GM12891 (cell line): ENCODE results near the gene TMEM14B.
A peak's percentile ranks its signal among the peaks of the same experiment; 100 is the strongest.

Experiments used
- DNase-seq: peaks from one replicate; pipeline ENCODE4 v3.0.0; 2011; ENCODE audit warnings: low spot score; ENCODE audit not compliant: insufficient read length
- FAIRE-seq: peaks from 2 replicates; lab custom pipeline; 2011; peaks lifted over from hg19 to GRCh38; lab: Jason Lieb, UNC
- PAX5 ChIP-seq: IDR thresholded peaks from 2 replicates; pipeline ENCODE4 v1.6.1; 2011; ENCODE audit warnings: low read length, moderate library complexity, mild to moderate bottlenecking; ENCODE audit not compliant: insufficient read depth, severe bottlenecking
- POLR2A ChIP-seq: IDR thresholded peaks from 2 replicates; pipeline ENCODE4 v1.6.1; 2011; ENCODE audit warnings: low read depth, low read length, control low read depth
- POLR2AphosphoS5 ChIP-seq: IDR thresholded peaks from 2 replicates; pipeline ENCODE4 v1.6.1; 2011; ENCODE audit warnings: low read depth, low read length, control low read depth
- POU2F2 ChIP-seq: IDR thresholded peaks from 2 replicates; pipeline ENCODE4 v1.6.1; 2011; ENCODE audit warnings: low read depth, mild to moderate bottlenecking, control low read depth, low read length, moderate library complexity
- SPI1 ChIP-seq: IDR thresholded peaks from 2 replicates; pipeline ENCODE4 v1.6.1; 2011; ENCODE audit warnings: low read depth, low read length, control low read depth
- TAF1 ChIP-seq: IDR thresholded peaks from 2 replicates; pipeline ENCODE4 v1.6.1; 2011; ENCODE audit warnings: low read depth, low read length, control low read depth

Gene TMEM14B

GRCh38 chr6:10769419-10769818 lies 21.8 kb downstream of the TMEM14B start:
- TF ChIP-seq SPI1 (no peak), POLR2A (no peak), TAF1 (no peak)

GRCh38 chr6:10771371-10771894 lies 23.8 kb downstream of the TMEM14B start:
- FAIRE-seq (peak; percentile 13), DNase-seq (no peak)
- no peak for TF ChIP-seq SPI1
- no peak for TF ChIP-seq POLR2AphosphoS5
- TF ChIP-seq POU2F2 = no peak
- no peak for TF ChIP-seq PAX5
- no peak for TF ChIP-seq POLR2A
- TF ChIP-seq TAF1 = no peak

More at GRCh38 chr6:10769419-10769818, 21.8 kb downstream of the TMEM14B start:
- no peak for FAIRE-seq
- DNase-seq = no peak

DNA sequence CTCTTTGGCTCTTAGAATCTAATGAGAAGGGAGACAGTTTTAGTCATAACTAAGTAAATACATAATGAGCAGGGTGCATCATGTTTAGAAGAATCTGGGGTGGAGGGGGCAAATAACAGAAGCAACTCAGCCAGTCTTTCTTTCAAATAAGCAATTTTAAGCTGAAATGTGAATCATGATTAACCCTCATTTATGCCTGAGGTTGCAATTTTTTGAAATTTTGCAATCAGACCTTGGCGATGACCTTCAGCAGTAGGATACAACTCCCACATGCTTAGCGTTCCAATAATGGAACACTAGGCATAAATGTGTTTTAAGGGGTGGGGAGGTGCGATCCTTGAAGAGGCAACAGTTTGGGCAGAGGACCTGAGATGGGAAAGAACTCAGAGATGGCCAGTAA lies 30.6 kb downstream of the TMEM14B start:
- FAIRE-seq = no peak
- no peak for TF ChIP-seq TAF1
- no peak for TF ChIP-seq SPI1
- no peak for TF ChIP-seq POU2F2
- TF ChIP-seq POLR2A = no peak
- TF ChIP-seq PAX5 = no peak
- no peak for DNase-seq

DNA sequence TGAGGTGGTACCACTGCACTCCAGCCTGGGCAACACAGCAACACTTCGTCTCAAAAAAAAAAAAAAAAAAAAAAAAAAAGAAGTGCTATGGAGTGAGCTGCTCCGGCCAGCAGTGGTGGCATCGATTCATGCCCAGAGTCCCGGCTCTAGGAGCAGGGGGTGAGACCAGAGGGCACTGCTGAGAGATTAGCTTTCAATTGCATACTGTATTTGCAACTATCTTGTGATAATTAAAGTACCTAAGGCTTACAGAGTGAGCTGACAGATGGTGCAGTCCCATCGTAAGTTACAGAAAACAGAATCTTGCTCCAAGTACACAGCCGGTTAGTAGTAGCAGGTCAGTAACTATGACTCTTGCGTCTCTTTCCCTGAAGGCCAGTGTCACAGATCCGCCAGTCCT lies 31.5 kb downstream of the TMEM14B start:
- TF ChIP-seq POLR2AphosphoS5 (no peak), TAF1 (no peak), POU2F2 (no peak), SPI1 (no peak), PAX5 (no peak), POLR2A (no peak)

DNA sequence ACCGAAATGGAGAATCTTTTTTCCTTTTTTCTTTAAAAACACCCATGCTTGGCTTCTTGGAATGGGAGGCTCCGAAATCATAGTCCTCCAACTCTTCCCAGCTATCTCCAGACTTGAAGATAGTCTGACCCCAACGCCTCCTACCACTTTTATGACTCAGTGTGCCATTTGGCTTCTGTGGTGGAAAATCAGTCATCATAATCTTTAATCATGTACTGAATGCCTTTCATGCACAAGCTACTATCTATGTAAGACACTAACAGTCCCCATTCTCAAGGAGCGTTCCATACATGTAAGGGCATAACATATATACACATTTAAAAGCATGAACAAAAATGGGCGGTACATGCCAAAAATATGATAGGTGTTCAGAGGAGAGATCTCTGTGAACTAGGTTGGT lies 44.1 kb downstream of the TMEM14B start:
- DNase-seq = no peak
- TF ChIP-seq SPI1 = no peak
- TF ChIP-seq POU2F2 = no peak
- TF ChIP-seq POLR2A = no peak
- TF ChIP-seq PAX5 = no peak
- TF ChIP-seq POLR2AphosphoS5 = no peak
- no peak for TF ChIP-seq TAF1
- no peak for FAIRE-seq

More for the DNA sequence above, 31.5 kb downstream of the TMEM14B start:
- no peak for DNase-seq
- no peak for FAIRE-seq

DNA sequence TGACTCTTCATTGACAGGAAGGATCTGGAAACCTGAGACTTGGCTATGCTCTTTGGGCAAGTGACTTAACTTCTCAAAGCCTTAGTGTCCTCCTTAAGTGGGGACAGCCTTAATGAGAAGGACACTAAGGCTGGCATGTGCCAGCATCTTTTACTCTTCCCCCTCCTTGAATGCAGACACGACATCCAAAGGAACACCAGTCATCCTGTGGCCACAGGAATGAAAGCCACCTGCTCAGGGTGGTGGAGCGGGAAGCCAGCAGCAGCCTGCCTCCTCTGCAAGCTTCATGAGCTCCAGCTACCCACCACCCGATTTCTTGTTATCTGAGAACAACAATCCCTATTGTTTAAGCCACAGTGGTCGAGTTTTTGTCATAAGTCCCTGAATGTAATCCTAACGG lies 44.5 kb downstream of the TMEM14B start:
- no peak for FAIRE-seq
- no peak for DNase-seq
- TF ChIP-seq POLR2AphosphoS5 = no peak
- no peak for TF ChIP-seq PAX5
- no peak for TF ChIP-seq POLR2A
- no peak for TF ChIP-seq TAF1
- TF ChIP-seq SPI1 = no peak
- TF ChIP-seq POU2F2 = no peak

GRCh38 chr6:10793035-10793434 lies 45.4 kb downstream of the TMEM14B start:
- FAIRE-seq = no peak
- TF ChIP-seq POU2F2 (no peak), POLR2A (no peak), SPI1 (no peak), PAX5 (no peak), POLR2AphosphoS5 (no peak)

DNA sequence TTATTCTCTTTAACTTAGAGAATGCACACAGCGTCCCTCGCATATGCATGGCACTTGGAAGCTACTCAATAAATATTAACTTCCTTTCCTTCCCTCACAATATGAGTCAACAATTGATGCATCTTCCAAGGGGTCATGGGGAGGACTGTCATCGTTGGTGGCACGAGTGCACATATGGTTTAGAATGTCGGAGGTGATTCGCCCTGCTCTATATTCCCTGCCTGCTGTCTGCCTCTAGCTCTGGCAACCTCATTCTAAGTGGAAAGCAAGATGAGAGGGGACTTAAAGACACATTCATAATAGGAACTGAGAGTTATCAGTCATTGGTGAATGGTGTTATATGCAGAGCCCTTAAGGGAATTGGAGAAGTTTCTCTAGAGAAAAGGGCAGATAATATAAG lies 46.1 kb downstream of the TMEM14B start:
- DNase-seq (no peak), FAIRE-seq (no peak)
- TF ChIP-seq POU2F2 (no peak), POLR2A (no peak), POLR2AphosphoS5 (no peak), TAF1 (no peak), PAX5 (no peak), SPI1 (no peak)

More at GRCh38 chr6:10793035-10793434, 45.4 kb downstream of the TMEM14B start:
- no peak for DNase-seq

DNA sequence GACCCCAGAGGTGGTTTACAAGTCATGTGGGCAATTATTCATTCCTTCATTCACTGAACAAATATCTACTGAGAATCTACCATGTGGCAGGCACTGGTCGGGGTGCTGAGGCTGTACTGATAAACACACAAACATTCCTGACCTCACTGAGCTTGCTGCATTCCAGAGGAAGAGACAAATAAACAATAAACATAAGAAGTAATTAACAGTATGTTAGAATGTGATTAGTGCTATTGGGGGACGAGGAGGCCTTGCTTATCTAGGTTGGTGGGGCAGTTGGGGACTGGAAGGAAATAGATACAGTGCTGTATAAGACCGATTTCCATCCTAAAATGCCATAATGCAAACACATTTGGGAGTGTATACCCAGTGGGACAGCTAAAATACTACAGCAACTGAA lies 46.6 kb downstream of the TMEM14B start:
- no peak for FAIRE-seq
- TF ChIP-seq POU2F2 = no peak
- no peak for TF ChIP-seq POLR2AphosphoS5
- TF ChIP-seq TAF1 = no peak
- TF ChIP-seq POLR2A = no peak
- TF ChIP-seq PAX5 = no peak
- TF ChIP-seq SPI1 = no peak
- DNase-seq = no peak

DNA sequence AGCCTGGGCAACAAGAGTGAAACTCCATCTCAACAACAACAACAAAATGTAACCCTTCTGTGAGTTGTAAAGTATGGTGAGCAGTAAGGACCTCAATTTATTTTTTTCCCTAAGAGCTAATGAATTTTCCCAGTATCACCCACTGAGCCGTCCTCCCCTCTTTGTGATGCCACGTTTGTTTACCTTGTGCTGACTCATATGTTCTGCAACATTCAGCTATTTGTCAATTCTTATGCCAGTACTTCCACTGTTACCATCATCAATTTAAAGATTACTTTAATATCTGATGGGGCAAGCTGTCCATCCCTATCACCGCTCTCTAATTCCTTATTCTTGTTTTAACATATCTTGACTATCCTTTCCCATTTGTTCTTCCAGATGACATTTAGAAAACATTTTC lies 53.2 kb downstream of the TMEM14B start:
- no peak for TF ChIP-seq POLR2A
- TF ChIP-seq PAX5 = no peak
- no peak for TF ChIP-seq POLR2AphosphoS5
- no peak for TF ChIP-seq POU2F2
- no peak for TF ChIP-seq TAF1
- no peak for TF ChIP-seq SPI1
- no peak for FAIRE-seq
- DNase-seq = no peak
